ENCODE measurements around the gene CD33. TPM values are rescaled to one million over a fixed set of nuclear protein-coding genes. Genes with fewer than 3 reads are reported as not detected.

CD33 gene
- polyA plus RNA-seq, 1 donor from 2014 or later = not detected

DNA sequence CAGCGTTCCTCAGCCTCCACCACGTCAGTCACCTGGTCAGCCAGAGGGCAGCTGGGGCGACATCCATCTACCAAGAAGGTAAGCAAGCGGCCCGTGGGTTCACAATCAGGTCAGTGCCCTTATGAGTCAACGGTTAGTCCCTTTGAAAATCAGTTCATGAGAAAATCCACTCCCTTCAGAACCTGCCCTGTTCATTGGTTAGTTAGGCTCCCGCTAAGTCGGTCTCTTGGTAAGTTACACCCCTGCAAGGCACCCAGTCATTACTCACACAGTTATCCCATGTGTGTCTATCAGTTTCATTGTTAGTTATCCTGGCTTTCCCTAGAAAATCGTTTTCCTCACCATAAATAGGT, 26.6 kb downstream of the CD33 start:
- Histone ChIP-seq H3K36me3 (ENCODE audit: insufficient read depth, low read length) (no peaks in the 10 kb centered on the region), H4K20me1 (ENCODE audit: insufficient read depth) (no peaks in the 10 kb centered on the region), H3K27ac (ENCODE audit: low read length) (no peak overlapping the region), H3K4me3 (ENCODE audit: low read length) (no peak overlapping the region), H3K4me2 (ENCODE audit: low read length) (no peak overlapping the region), H2AFZ (ENCODE audit: low read depth, low read length) (no peak overlapping the region), H3K79me2 (replicated peaks; ENCODE audit: insufficient read depth, low read length) (no peaks in the 10 kb centered on the region), H3K9me3 (ENCODE audit: low read length) (no peaks in the 10 kb centered on the region), H3F3A (ENCODE audit: insufficient read depth, low read length, poor library complexity, severe bottlenecking) (no peaks in the 10 kb centered on the region), H3K9ac (ENCODE audit: low read length) (no peak overlapping the region), H3K9me2 (ENCODE audit: insufficient read depth, low read length) (no peaks in the 10 kb centered on the region), H3K27me3 (ENCODE audit: insufficient read depth, low read depth, low read length) (no peaks in the 10 kb centered on the region)
- no peak for TF ChIP-seq REST (IDR thresholded peaks at IDR 0.05; ENCODE audit: borderline replicate concordance)
- no peak for TF ChIP-seq TAF1 (IDR thresholded peaks at IDR 0.05; ENCODE audit: low read depth)
- TF ChIP-seq SMC3 (conservative IDR thresholded peaks at IDR 0.05; ENCODE audit: poor library complexity) = no peak
- TF ChIP-seq CTCF (IDR thresholded peaks at IDR 0.05; ENCODE audit: poor library complexity, severe bottlenecking) = no peak
- TF ChIP-seq EZH2 (IDR thresholded peaks at IDR 0.05; ENCODE audit: borderline replicate concordance, insufficient read depth, low read length, poor library complexity, severe bottlenecking) = no peak
- TF ChIP-seq RAD21 (conservative IDR thresholded peaks at IDR 0.05) = no peak
- TF ChIP-seq POLR2AphosphoS5 (IDR thresholded peaks at IDR 0.05) = no peak
- TF ChIP-seq EP300 (conservative IDR thresholded peaks at IDR 0.05; ENCODE audit: poor library complexity, severe bottlenecking) = no peak
- TF ChIP-seq MXI1 (conservative IDR thresholded peaks at IDR 0.05; ENCODE audit: poor library complexity, severe bottlenecking) = no peak

DNA sequence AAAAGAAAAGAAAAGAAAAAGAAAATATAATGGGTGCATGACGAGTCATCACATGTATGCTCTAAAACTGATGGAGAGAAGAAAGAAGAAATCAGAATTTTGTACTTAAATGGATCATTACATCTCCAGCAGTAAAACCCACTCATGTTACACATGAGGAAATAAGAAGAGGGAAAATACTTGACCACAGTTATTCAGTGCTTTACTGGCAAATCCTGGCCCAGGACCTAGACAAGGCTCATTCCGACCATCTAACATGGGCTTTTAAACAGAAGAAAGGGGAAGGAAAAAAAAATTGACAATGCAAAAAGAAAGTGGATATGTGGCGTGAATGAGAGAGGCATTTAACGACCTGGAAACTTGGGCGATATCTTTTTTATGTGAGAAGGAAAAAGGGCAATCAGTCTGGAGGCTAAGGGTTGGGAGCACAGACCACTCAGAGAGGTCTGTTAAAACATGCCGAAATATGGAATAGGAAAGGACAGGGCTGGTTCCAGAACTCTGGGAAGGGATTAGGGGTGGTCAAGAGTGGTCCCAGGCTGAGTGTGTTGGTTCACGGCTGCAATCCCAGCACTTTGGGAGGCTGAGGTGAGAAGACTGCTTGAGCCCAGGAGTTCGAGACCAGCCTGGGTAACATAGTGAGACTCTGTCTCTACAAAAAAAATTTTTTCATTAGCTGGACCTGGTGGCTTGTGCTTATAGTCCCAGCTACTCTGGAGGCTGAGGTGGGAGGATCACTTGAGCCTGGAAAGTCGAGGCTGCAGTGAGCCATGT, 27.6 kb downstream of the CD33 start:
- no peak overlapping the region for H3K9ac ChIP-seq (ENCODE audit: low read length)

More for the DNA sequence above, 27.6 kb downstream of the CD33 start:
- no peak overlapping the region for H2AFZ ChIP-seq (ENCODE audit: low read depth, low read length)
- no peaks in the 10 kb centered on the region for H3K79me2 ChIP-seq (replicated peaks; ENCODE audit: insufficient read depth, low read length)
- H3K9me3 ChIP-seq (ENCODE audit: low read length) = no peaks in the 10 kb centered on the region
- no peaks in the 10 kb centered on the region for H3K9me2 ChIP-seq (ENCODE audit: insufficient read depth, low read length)
- H3F3A ChIP-seq (ENCODE audit: insufficient read depth, low read length, poor library complexity, severe bottlenecking) = no peaks in the 10 kb centered on the region
- H3K36me3 ChIP-seq (ENCODE audit: insufficient read depth, low read length) = no peaks in the 10 kb centered on the region
- H3K4me2 ChIP-seq (ENCODE audit: low read length) = no peak overlapping the region
- no peaks in the 10 kb centered on the region for H3K27me3 ChIP-seq (ENCODE audit: insufficient read depth, low read depth, low read length)
- H4K20me1 ChIP-seq (ENCODE audit: insufficient read depth) = no peaks in the 10 kb centered on the region
- H3K27ac ChIP-seq (ENCODE audit: low read length) = no peak overlapping the region
- no peak overlapping the region for H3K4me3 ChIP-seq (ENCODE audit: low read length)
- TF ChIP-seq POLR2AphosphoS5 (IDR thresholded peaks at IDR 0.05) (no peak), REST (IDR thresholded peaks at IDR 0.05; ENCODE audit: borderline replicate concordance) (no peak), EZH2 (IDR thresholded peaks at IDR 0.05; ENCODE audit: borderline replicate concordance, insufficient read depth, low read length, poor library complexity, severe bottlenecking) (no peak), RAD21 (conservative IDR thresholded peaks at IDR 0.05) (no peak), EP300 (conservative IDR thresholded peaks at IDR 0.05; ENCODE audit: poor library complexity, severe bottlenecking) (no peak)
